K562 (cell line): ENCODE measurements around the gene MBOAT2. TPM values are rescaled to one million over a fixed set of nuclear protein-coding genes. Genes with fewer than 3 reads are reported as not detected.
A peak's percentile ranks its signal among the peaks of the same experiment; 100 is the strongest.

Experiments
- ATAC-seq: fragments of 200-7000 bp; cut with Tn5 transposase; 3 replicates; pipeline ENCODE4 v1.9.1; 2020; ENCODE audit warnings: moderate library complexity
- BruUV-seq: library from RNA; stranded (reverse); fragments of 400-500 nt; replicated peaks from 2 replicates; lab custom pipeline; 2021; lab: Mats Ljungman, UMichigan
- CTCF ChIA-PET: fragments of 300-600 bp; formaldehyde crosslinking; extraction: SDS; loops from one replicate; lab custom pipeline; 2021; ENCODE audit warnings: low intra/inter-chr PET ratio; lab: Yijun Ruan, JAX
- POLR2A ChIA-PET: fragments of 300-600, 350-650 bp; sonication (Branson Sonifier 250); formaldehyde crosslinking; extraction: SDS; loops from one replicate; lab custom pipeline; 2021; ENCODE audit warnings: antibody characterized with exemption, inconsistent platforms; lab: Yijun Ruan, JAX
- DNase-seq, 4 experiments: peaks; one replicate each; pipeline versions ENCODE4 v3.0.0 to v3.0.0-alpha.2; 2011 to 2018; ENCODE audit warnings: low spot score in 3 of 4, mixed read lengths in 3 of 4; ENCODE audit errors: extremely low read depth in 1 of 4
- FAIRE-seq: peaks from 2 replicates; lab custom pipeline; 2011; peaks lifted over from hg19 to GRCh38; lab: Jason Lieb, UNC
- H2AFZ ChIP-seq: 2 replicates; pipeline ENCODE4 v1.6.0; 2011; ENCODE audit warnings: low read depth, low read length, control low read depth, inconsistent platforms
- H3K27ac ChIP-seq: fragments of 200-600 bp; 3 replicates; pipeline ENCODE4 v1.8.0; 2011; ENCODE audit warnings: low read depth, mild to moderate bottlenecking, control low read depth, inconsistent platforms, low read length, moderate library complexity, mixed read lengths; ENCODE audit errors: extremely low read depth
- H3K27me3 ChIP-seq, 2 experiments: fragments of 300-600 bp in 1 of 2; 2 replicates in 1 of 2; 3 replicates in 1 of 2; pipeline versions ENCODE4 v1.6.0 to v1.8.0; 2011; ENCODE audit warnings: inconsistent platforms in 2 of 2, low read length in 2 of 2, mild to moderate bottlenecking in 1 of 2, mixed read lengths in 1 of 2, moderate library complexity in 1 of 2; ENCODE audit not compliant: control insufficient read depth in 2 of 2, insufficient read depth in 2 of 2
- H3K36me3 ChIP-seq: fragments of 300-600 bp; 3 replicates; pipeline ENCODE4 v1.8.0; 2011; ENCODE audit warnings: mild to moderate bottlenecking, low read length, inconsistent platforms; ENCODE audit not compliant: control insufficient read depth, insufficient read depth
- H3K4me1 ChIP-seq, 2 experiments: fragments of 200-600 bp in 1 of 2; replicated peaks in 1 of 2; 2 replicates in 1 of 2; 3 replicates in 1 of 2; pipeline versions ENCODE4 v1.5.1 to v1.8.0; 2011; ENCODE audit warnings: inconsistent platforms in 2 of 2, low read length in 2 of 2, mild to moderate bottlenecking in 1 of 2, mixed read lengths in 1 of 2, moderate library complexity in 1 of 2; ENCODE audit not compliant: control insufficient read depth in 2 of 2, insufficient read depth in 2 of 2
- H3K4me2 ChIP-seq: 2 replicates; pipeline ENCODE4 v1.6.1; 2011; ENCODE audit warnings: low read length, control low read depth, inconsistent platforms, mixed read lengths; ENCODE audit not compliant: insufficient read depth
- H3K4me3 ChIP-seq: fragments of 200-600 bp; sonication (generic), shearing (Covaris generic); 2 replicates; pipeline ENCODE4 v1.5.1; 2016; ENCODE audit warnings: control low read depth, inconsistent platforms
- H3K79me2 ChIP-seq: fragments of 200-600 bp; 3 replicates; pipeline ENCODE4 v1.8.0; 2011; ENCODE audit warnings: low read length, inconsistent platforms; ENCODE audit not compliant: control insufficient read depth, insufficient read depth
- H3K9ac ChIP-seq, 2 experiments: 2 replicates each; pipeline versions ENCODE4 v1.6.0 to v1.6.1; 2011; ENCODE audit warnings: low read depth in 2 of 2, low read length in 2 of 2, control low read depth in 1 of 2, inconsistent platforms in 1 of 2, mild to moderate bottlenecking in 1 of 2, mixed read lengths in 1 of 2; ENCODE audit not compliant: insufficient read depth in 1 of 2
- H3K9me1 ChIP-seq: one replicate; pipeline ENCODE4 v1.6.0; 2011; ENCODE audit warnings: inconsistent platforms, mild to moderate bottlenecking, low read length, moderate library complexity; ENCODE audit not compliant: control insufficient read depth, insufficient read depth
- H3K9me3 ChIP-seq: replicated peaks from 2 replicates; pipeline ENCODE4 v1.5.1; 2011; ENCODE audit warnings: low read depth, low read length, inconsistent platforms; ENCODE audit not compliant: control insufficient read depth, insufficient read depth
- H4K20me1 ChIP-seq: replicated peaks from 2 replicates; pipeline ENCODE4 v1.6.1; 2011; ENCODE audit warnings: low read length, inconsistent platforms, mixed read lengths; ENCODE audit not compliant: control insufficient read depth, insufficient read depth
- MYC ChIP-seq, 2 experiments: fragments of 250-450 bp in 1 of 2; sonication (Bioruptor Pico) in 1 of 2; IDR thresholded peaks; 2 replicates each; pipeline versions ENCODE4 v1.5.1 to v1.6.1; 2012 to 2021; ENCODE audit warnings: low read depth in 2 of 2, borderline replicate concordance in 1 of 2, improper control_type of control experiment in 1 of 2, low read length in 1 of 2, mild to moderate bottlenecking in 1 of 2, moderate library complexity in 1 of 2
- SNRNP70 ChIP-seq: fragments of 200-400 bp; formaldehyde crosslinking; optimal IDR thresholded peaks from 2 replicates; pipeline ENCODE3; 2017; ENCODE audit warnings: low read depth, low read length
- TEAD4 ChIP-seq, 2 experiments: sonication (generic) in 1 of 2; formaldehyde crosslinking in 1 of 2; IDR thresholded peaks; 2 replicates each; pipeline versions ENCODE4 v1.6.1 to v1.8.0; 2012 to 2022; ENCODE audit warnings: borderline replicate concordance in 1 of 2, inconsistent platforms in 1 of 2, low read length in 1 of 2, mild to moderate bottlenecking in 1 of 2, missing genetic modification reagents in 1 of 2
- U2AF1 ChIP-seq: fragments of 200-400 bp; formaldehyde crosslinking; optimal IDR thresholded peaks from 2 replicates; pipeline ENCODE3; 2017; ENCODE audit warnings: mild to moderate bottlenecking, low read depth, low read length, moderate library complexity
- in situ Hi-C: fragments of 300-500 bp; cut with MboI; formaldehyde crosslinking; loops from 4 replicates; pipeline ENCODE4 v1.15.0; 2018; ENCODE audit warnings: inconsistent platforms, mixed read lengths
- intact Hi-C: fragments of 100-400 bp; cut with micrococcal nuclease; formaldehyde crosslinking; loops from 2 replicates; pipeline ENCODE4 v1.14.2; 2022
- polyA plus RNA-seq, 8 experiments: library from polyadenylated mRNA; depleted of rRNA in 4 of 8; stranded (reverse) in 5 of 8; unstranded in 3 of 8; fragments of >200 nt; fragmentation: Nextera tagmentation in 2 of 8; fragmentation: Illumina TruSeq in 1 of 8; extraction: Ambion mirVana in 2 of 8; extraction: Trizol in 1 of 8; gene quantifications; 2 replicates each; pipeline versions ENCODE4 v1.2.1 to v1.2.3, GENCODE V29; 2011 to 2014; ENCODE audit warnings: inconsistent platforms in 1 of 8, missing spikeins in 1 of 8
- total RNA-seq, 7 experiments: library from RNA; depleted of rRNA in 6 of 7; stranded (reverse); fragments of >200 nt in 6 of 7; fragmentation: Illumina TruSeq in 2 of 7; extraction: Trizol in 2 of 7; gene quantifications; 2 replicates each; pipeline versions ENCODE4 v1.2.1 to v1.2.3, GENCODE V29; 2011 to 2021; ENCODE audit warnings: low replicate concordance in 1 of 7
- TF ChIP-seq, protein P1 (sequence below): fragments of 250-450 bp; sonication (Bioruptor Pico); IDR thresholded peaks from 2 replicates; pipeline ENCODE4 v1.4.0; 2020; ENCODE audit warnings: mild to moderate bottlenecking
- TF ChIP-seq, protein P2 (sequence below): fragments of 450-650 bp; formaldehyde crosslinking; IDR thresholded peaks from 2 replicates; pipeline ENCODE4 v1.4.0; 2020; ENCODE audit warnings: mild to moderate bottlenecking, moderate library complexity
- TF ChIP-seq, protein P3 (sequence below), 2 experiments: fragments of 450-650 bp; formaldehyde crosslinking in 1 of 2; IDR thresholded peaks; 2 replicates each; pipeline versions ENCODE4 v1.4.0 to v1.6.1; 2014 to 2020; ENCODE audit warnings: mild to moderate bottlenecking in 2 of 2, borderline replicate concordance in 1 of 2, low read depth in 1 of 2

The MBOAT2 gene
- total and polyA plus RNA-seq, 9 of the 15 experiments (the other 6 are each of a cell fraction or from before 2014, with no cell fraction given): 8.4 to 122 (median 27.6) TPM

DNA sequence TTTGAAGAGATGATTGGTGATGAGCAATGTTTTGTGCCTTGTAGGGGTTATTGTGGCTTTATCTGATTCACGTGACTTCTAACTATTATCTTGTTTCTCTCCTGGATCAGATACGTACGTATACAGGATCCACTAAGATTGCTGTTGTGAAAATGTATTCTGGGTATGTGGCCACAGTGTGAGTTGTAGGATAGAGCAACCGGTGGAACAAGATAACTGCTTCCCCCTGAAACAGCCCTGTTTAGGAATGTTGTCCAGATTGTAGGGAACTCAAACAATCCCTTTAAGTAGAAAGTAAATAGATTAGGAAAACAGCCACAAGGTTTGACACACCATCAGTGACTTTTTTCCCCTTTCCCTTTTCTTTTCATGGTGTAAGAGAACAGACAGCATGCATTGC lies 22.3 kb upstream of the MBOAT2 start (continued):
- TF ChIP-seq TEAD4 (IDR thresholded peaks at IDR 0.05; ENCODE audit: low read length) (peak; percentile 54; the same call in 1 of the 2 replicates), TEAD4 (CRISPR knock-in tag; IDR thresholded peaks at IDR 0.05; ENCODE audit: borderline replicate concordance) (no peak)

DNA sequence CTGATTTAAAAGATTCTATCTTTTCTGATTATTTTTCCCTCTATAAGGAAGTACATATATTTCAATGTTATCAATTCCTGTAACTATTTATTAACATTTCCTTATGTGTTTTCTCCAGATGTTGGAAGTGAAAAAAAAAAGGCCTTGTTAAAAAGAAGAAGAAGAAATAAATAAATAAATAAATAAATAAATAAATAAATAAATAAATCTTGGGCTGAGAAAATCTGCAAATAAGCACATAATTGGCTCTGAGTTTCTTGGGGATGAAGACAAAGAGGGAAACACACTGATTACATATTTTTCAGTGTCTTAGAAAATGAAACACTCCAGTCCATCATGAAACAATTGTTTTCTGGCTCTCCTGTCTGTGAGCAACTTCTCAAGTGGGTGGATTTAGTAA lies 21.1 kb upstream of the MBOAT2 start:
- intact Hi-C loops (no loop called here), in situ Hi-C loops (no loop called here)
- H3K9me3 ChIP-seq: no peaks in the 10 kb centered on the region
- H3K4me3 ChIP-seq: no peak overlapping the region
- no peak overlapping the region for H3K9ac ChIP-seq
- H2AFZ ChIP-seq: peak overlapping the region; percentile 58; the same call in 1 of the 2 replicates
- no peaks in the 10 kb centered on the region for H3K9me1 ChIP-seq
- H3K36me3 ChIP-seq: no peaks in the 10 kb centered on the region
- ChIA-PET POLR2A (interaction anchor here (0.9 kb wide), 1 partner anchor 9 kb away, joined by 3 read pairs; no protein-coding TSS in a partner anchor), CTCF (no interaction called here)
- no peak overlapping the region for H3K4me2 ChIP-seq
- no peak for FAIRE-seq
- 0 out of 5 replicates have a peak, but pooled peaks cover 0 to 7% of the 10 kb centered on the region in 2 experiments for H3K4me1 ChIP-seq
- no peak overlapping the region for H3K27ac ChIP-seq
- no peaks in the 10 kb centered on the region for H4K20me1 ChIP-seq
- no TSS peak for BruUV-seq
- no peaks in the 10 kb centered on the region for H3K79me2 ChIP-seq
- no peaks in the 10 kb centered on the region for H3K27me3 ChIP-seq
- ATAC-seq: no peak
- no peak for DNase-seq
- TF ChIP-seq SNRNP70 (no peak), U2AF1 (no peak), MYC (IDR thresholded peaks at IDR 0.05; ENCODE audit: low read depth, low read length) (no peak), MYC (CRISPR knock-in tag; IDR thresholded peaks at IDR 0.05; ENCODE audit: borderline replicate concordance, low read depth) (no peak)
- TF ChIP-seq, protein P1, sequence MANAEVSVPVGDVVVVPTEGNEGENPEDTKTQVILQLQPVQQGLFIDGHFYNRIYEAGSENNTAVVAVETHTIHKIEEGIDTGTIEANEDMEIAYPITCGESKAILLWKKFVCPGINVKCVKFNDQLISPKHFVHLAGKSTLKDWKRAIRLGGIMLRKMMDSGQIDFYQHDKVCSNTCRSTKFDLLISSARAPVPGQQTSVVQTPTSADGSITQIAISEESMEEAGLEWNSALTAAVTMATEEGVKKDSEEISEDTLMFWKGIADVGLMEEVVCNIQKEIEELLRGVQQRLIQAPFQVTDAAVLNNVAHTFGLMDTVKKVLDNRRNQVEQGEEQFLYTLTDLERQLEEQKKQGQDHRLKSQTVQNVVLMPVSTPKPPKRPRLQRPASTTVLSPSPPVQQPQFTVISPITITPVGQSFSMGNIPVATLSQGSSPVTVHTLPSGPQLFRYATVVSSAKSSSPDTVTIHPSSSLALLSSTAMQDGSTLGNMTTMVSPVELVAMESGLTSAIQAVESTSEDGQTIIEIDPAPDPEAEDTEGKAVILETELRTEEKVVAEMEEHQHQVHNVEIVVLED (CRISPR knock-in tag): no peak
- TF ChIP-seq, protein P2, sequence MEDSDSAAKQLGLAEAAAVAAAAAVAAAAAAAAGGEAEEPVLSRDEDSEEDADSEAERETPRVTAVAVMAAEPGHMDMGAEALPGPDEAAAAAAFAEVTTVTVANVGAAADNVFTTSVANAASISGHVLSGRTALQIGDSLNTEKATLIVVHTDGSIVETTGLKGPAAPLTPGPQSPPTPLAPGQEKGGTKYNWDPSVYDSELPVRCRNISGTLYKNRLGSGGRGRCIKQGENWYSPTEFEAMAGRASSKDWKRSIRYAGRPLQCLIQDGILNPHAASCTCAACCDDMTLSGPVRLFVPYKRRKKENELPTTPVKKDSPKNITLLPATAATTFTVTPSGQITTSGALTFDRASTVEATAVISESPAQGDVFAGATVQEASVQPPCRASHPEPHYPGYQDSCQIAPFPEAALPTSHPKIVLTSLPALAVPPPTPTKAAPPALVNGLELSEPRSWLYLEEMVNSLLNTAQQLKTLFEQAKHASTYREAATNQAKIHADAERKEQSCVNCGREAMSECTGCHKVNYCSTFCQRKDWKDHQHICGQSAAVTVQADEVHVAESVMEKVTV: no peak
- TF ChIP-seq, protein P3, sequence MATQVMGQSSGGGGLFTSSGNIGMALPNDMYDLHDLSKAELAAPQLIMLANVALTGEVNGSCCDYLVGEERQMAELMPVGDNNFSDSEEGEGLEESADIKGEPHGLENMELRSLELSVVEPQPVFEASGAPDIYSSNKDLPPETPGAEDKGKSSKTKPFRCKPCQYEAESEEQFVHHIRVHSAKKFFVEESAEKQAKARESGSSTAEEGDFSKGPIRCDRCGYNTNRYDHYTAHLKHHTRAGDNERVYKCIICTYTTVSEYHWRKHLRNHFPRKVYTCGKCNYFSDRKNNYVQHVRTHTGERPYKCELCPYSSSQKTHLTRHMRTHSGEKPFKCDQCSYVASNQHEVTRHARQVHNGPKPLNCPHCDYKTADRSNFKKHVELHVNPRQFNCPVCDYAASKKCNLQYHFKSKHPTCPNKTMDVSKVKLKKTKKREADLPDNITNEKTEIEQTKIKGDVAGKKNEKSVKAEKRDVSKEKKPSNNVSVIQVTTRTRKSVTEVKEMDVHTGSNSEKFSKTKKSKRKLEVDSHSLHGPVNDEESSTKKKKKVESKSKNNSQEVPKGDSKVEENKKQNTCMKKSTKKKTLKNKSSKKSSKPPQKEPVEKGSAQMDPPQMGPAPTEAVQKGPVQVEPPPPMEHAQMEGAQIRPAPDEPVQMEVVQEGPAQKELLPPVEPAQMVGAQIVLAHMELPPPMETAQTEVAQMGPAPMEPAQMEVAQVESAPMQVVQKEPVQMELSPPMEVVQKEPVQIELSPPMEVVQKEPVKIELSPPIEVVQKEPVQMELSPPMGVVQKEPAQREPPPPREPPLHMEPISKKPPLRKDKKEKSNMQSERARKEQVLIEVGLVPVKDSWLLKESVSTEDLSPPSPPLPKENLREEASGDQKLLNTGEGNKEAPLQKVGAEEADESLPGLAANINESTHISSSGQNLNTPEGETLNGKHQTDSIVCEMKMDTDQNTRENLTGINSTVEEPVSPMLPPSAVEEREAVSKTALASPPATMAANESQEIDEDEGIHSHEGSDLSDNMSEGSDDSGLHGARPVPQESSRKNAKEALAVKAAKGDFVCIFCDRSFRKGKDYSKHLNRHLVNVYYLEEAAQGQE (IDR thresholded peaks at IDR 0.05; ENCODE audit: borderline replicate concordance): no peak
- TF ChIP-seq, protein P3 (CRISPR knock-in tag; IDR thresholded peaks at IDR 0.05; ENCODE audit: low read depth): no peak
